ENCODE data around the gene DMKN.

Gene DMKN

GRCh38 chr19:35539850-35540249, 26.4 kb upstream of the DMKN start:
- Histone ChIP-seq H3K27ac (ENCODE audit: insufficient read depth, low read length, poor library complexity, severe bottlenecking) (no peak overlapping the region), H3K36me3 (ENCODE audit: control insufficient read depth, insufficient read depth, low read length) (no peaks in the 10 kb centered on the region), H3K4me1 (ENCODE audit: control insufficient read depth, insufficient read depth, low read length, poor library complexity, severe bottlenecking) (peaks cover 4% of the 10 kb centered on the region), H3K27me3 (replicated peaks; ENCODE audit: control insufficient read depth, insufficient read depth, low read length, poor library complexity, severe bottlenecking) (no peaks in the 10 kb centered on the region), H3K9me3 (ENCODE audit: control insufficient read depth, low read length) (no peaks in the 10 kb centered on the region), H3K4me3 (ENCODE audit: insufficient read depth, low read depth, low read length, poor library complexity, severe bottlenecking) (no peak overlapping the region)
- DNase-seq = no peak

GRCh38 chr19:35539314-35539713, 25.9 kb upstream of the DMKN start:
- Histone ChIP-seq H3K4me3 (ENCODE audit: insufficient read depth, low read depth, low read length, poor library complexity, severe bottlenecking) (no peak overlapping the region), H3K9me3 (ENCODE audit: control insufficient read depth, low read length) (no peaks in the 10 kb centered on the region), H3K27me3 (replicated peaks; ENCODE audit: control insufficient read depth, insufficient read depth, low read length, poor library complexity, severe bottlenecking) (no peaks in the 10 kb centered on the region), H3K27ac (ENCODE audit: insufficient read depth, low read length, poor library complexity, severe bottlenecking) (no peak overlapping the region), H3K36me3 (ENCODE audit: control insufficient read depth, insufficient read depth, low read length) (no peaks in the 10 kb centered on the region), H3K4me1 (ENCODE audit: control insufficient read depth, insufficient read depth, low read length, poor library complexity, severe bottlenecking) (no peaks in the 10 kb centered on the region)
- no peak for DNase-seq

- no peaks in the 10 kb centered on the region for H3K27me3 ChIP-seq (replicated peaks; ENCODE audit: control insufficient read depth, insufficient read depth, low read length, poor library complexity, severe bottlenecking)
- no peak for DNase-seq
- no peak overlapping the region for H3K27ac ChIP-seq (ENCODE audit: insufficient read depth, low read length, poor library complexity, severe bottlenecking)
- H3K4me3 ChIP-seq (ENCODE audit: insufficient read depth, low read depth, low read length, poor library complexity, severe bottlenecking) = no peak overlapping the region
- H3K36me3 ChIP-seq (ENCODE audit: control insufficient read depth, insufficient read depth, low read length) = no peaks in the 10 kb centered on the region
- H3K9me3 ChIP-seq (ENCODE audit: control insufficient read depth, low read length) = no peaks in the 10 kb centered on the region
- peaks cover 9% of the 10 kb centered on the region for H3K4me1 ChIP-seq (ENCODE audit: control insufficient read depth, insufficient read depth, low read length, poor library complexity, severe bottlenecking)
These were observed 21.5 kb upstream of the DMKN start for GRCh38 chr19:35534803-35535480.

GRCh38 chr19:35533822-35534392, 20.5 kb upstream of the DMKN start:
- Histone ChIP-seq H3K4me3 (ENCODE audit: insufficient read depth, low read depth, low read length, poor library complexity, severe bottlenecking) (peak overlapping the region; percentile 29), H3K27ac (ENCODE audit: insufficient read depth, low read length, poor library complexity, severe bottlenecking) (no peak overlapping the region), H3K9me3 (ENCODE audit: control insufficient read depth, low read length) (no peaks in the 10 kb centered on the region), H3K4me1 (ENCODE audit: control insufficient read depth, insufficient read depth, low read length, poor library complexity, severe bottlenecking) (peaks cover 9% of the 10 kb centered on the region), H3K36me3 (ENCODE audit: control insufficient read depth, insufficient read depth, low read length) (no peaks in the 10 kb centered on the region), H3K27me3 (replicated peaks; ENCODE audit: control insufficient read depth, insufficient read depth, low read length, poor library complexity, severe bottlenecking) (peaks cover 7% of the 10 kb centered on the region)
- DNase-seq = no peak

GRCh38 chr19:35533201-35533821, 19.9 kb upstream of the DMKN start, which contains the start of gene GAPDHS:
GAPDHS (plus strand) TSS chr19:35533456; CDS start chr19:35533528, 72 bp downstream.
- peaks cover 9% of the 10 kb centered on the region for H3K4me1 ChIP-seq (ENCODE audit: control insufficient read depth, insufficient read depth, low read length, poor library complexity, severe bottlenecking)
- peak within 1 kb of the TSS; percentile 29 for H3K4me3 ChIP-seq (ENCODE audit: insufficient read depth, low read depth, low read length, poor library complexity, severe bottlenecking)
- no peaks in the 10 kb centered on the region for H3K36me3 ChIP-seq (ENCODE audit: control insufficient read depth, insufficient read depth, low read length)
- DNase-seq = no peak
- H3K9me3 ChIP-seq (ENCODE audit: control insufficient read depth, low read length) = no peaks in the 10 kb centered on the region
- H3K27ac ChIP-seq (ENCODE audit: insufficient read depth, low read length, poor library complexity, severe bottlenecking) = no peak within 1 kb of the TSS
- H3K27me3 ChIP-seq (replicated peaks; ENCODE audit: control insufficient read depth, insufficient read depth, low read length, poor library complexity, severe bottlenecking) = peaks cover 7% of the 10 kb centered on the region

GRCh38 chr19:35531291-35531690, 17.8 kb upstream of the DMKN start:
- DNase-seq = no peak
- Histone ChIP-seq H3K4me3 (ENCODE audit: insufficient read depth, low read depth, low read length, poor library complexity, severe bottlenecking) (no peak overlapping the region), H3K27ac (ENCODE audit: insufficient read depth, low read length, poor library complexity, severe bottlenecking) (no peak overlapping the region), H3K27me3 (replicated peaks; ENCODE audit: control insufficient read depth, insufficient read depth, low read length, poor library complexity, severe bottlenecking) (peaks cover 7% of the 10 kb centered on the region), H3K9me3 (ENCODE audit: control insufficient read depth, low read length) (no peaks in the 10 kb centered on the region), H3K4me1 (ENCODE audit: control insufficient read depth, insufficient read depth, low read length, poor library complexity, severe bottlenecking) (peaks cover 9% of the 10 kb centered on the region), H3K36me3 (ENCODE audit: control insufficient read depth, insufficient read depth, low read length) (no peaks in the 10 kb centered on the region)

GRCh38 chr19:35529241-35530218, 16.1 kb upstream of the DMKN start:
- peaks cover 9% of the 10 kb centered on the region for H3K4me1 ChIP-seq (ENCODE audit: control insufficient read depth, insufficient read depth, low read length, poor library complexity, severe bottlenecking)
- H3K4me3 ChIP-seq (ENCODE audit: insufficient read depth, low read depth, low read length, poor library complexity, severe bottlenecking) = no peak overlapping the region
- no peak overlapping the region for H3K27ac ChIP-seq (ENCODE audit: insufficient read depth, low read length, poor library complexity, severe bottlenecking)
- no peaks in the 10 kb centered on the region for H3K36me3 ChIP-seq (ENCODE audit: control insufficient read depth, insufficient read depth, low read length)
- DNase-seq = no peak
- no peaks in the 10 kb centered on the region for H3K9me3 ChIP-seq (ENCODE audit: control insufficient read depth, low read length)
- peaks cover 7% of the 10 kb centered on the region for H3K27me3 ChIP-seq (replicated peaks; ENCODE audit: control insufficient read depth, insufficient read depth, low read length, poor library complexity, severe bottlenecking)

- Histone ChIP-seq H3K4me3 (ENCODE audit: insufficient read depth, low read depth, low read length, poor library complexity, severe bottlenecking) (no peak within 1 kb of the TSS), H3K27me3 (replicated peaks; ENCODE audit: control insufficient read depth, insufficient read depth, low read length, poor library complexity, severe bottlenecking) (peaks cover 7% of the 10 kb centered on the region), H3K36me3 (ENCODE audit: control insufficient read depth, insufficient read depth, low read length) (no peaks in the 10 kb centered on the region), H3K9me3 (ENCODE audit: control insufficient read depth, low read length) (no peaks in the 10 kb centered on the region), H3K4me1 (ENCODE audit: control insufficient read depth, insufficient read depth, low read length, poor library complexity, severe bottlenecking) (peaks cover under 1% of the 10 kb centered on the region), H3K27ac (ENCODE audit: insufficient read depth, low read length, poor library complexity, severe bottlenecking) (no peak within 1 kb of the TSS)
- DNase-seq = no peak
These were observed 15.0 kb upstream of the DMKN start, which contains the start of gene SBSN for GRCh38 chr19:35528218-35529038. SBSN (minus strand) TSS chr19:35528311; CDS start chr19:35528281, 30 bp downstream.

- Histone ChIP-seq H3K4me3 (ENCODE audit: insufficient read depth, low read depth, low read length, poor library complexity, severe bottlenecking) (no peak overlapping the region), H3K4me1 (ENCODE audit: control insufficient read depth, insufficient read depth, low read length, poor library complexity, severe bottlenecking) (no peaks in the 10 kb centered on the region), H3K36me3 (ENCODE audit: control insufficient read depth, insufficient read depth, low read length) (no peaks in the 10 kb centered on the region), H3K27me3 (replicated peaks; ENCODE audit: control insufficient read depth, insufficient read depth, low read length, poor library complexity, severe bottlenecking) (peaks cover 7% of the 10 kb centered on the region), H3K27ac (ENCODE audit: insufficient read depth, low read length, poor library complexity, severe bottlenecking) (no peak overlapping the region), H3K9me3 (ENCODE audit: control insufficient read depth, low read length) (no peaks in the 10 kb centered on the region)
- DNase-seq = no peak
These were observed 12.4 kb upstream of the DMKN start for GRCh38 chr19:35525873-35526272.
